Activated CD4-positive, alpha-beta T cell treated with anti-CD3 and anti-CD28 coated beads for 24 hours (primary cell): ENCODE results near the gene ZP1.

ENCODE experiments used
- DNase-seq, 2 donors: peaks; one replicate each; pipeline ENCODE4 v3.0.0-alpha.2; 2020; ENCODE audit warnings: low read depth in 2 of 2

Gene ZP1

GRCh38 chr11:60858731-60859464 is 8.4 kb upstream of the ZP1 start:
- DNase-seq, result no peak

- no peak for DNase-seq
These were observed 7.6 kb upstream of the ZP1 start for GRCh38 chr11:60859616-60860250.

GRCh38 chr11:60860943-60861342 is 6.4 kb upstream of the ZP1 start:
- DNase-seq, result no peak

- no peak for DNase-seq
These were observed 5.2 kb upstream of the ZP1 start for GRCh38 chr11:60862171-60862570.

- DNase-seq, result no peak
These were observed 3.5 kb upstream of the ZP1 start for GRCh38 chr11:60863550-60864521.

GRCh38 chr11:60864856-60865513 is 2.4 kb upstream of the ZP1 start:
- no peak for DNase-seq

- DNase-seq, result no peak
These were observed 734 bp downstream of the ZP1 start for GRCh38 chr11:60867871-60868681.

GRCh38 chr11:60868682-60869450 is 1.5 kb downstream of the ZP1 start:
- no peak for DNase-seq

GRCh38 chr11:60869451-60869825 is 2.1 kb downstream of the ZP1 start:
- DNase-seq, result no peak

GRCh38 chr11:60870276-60870675 is 2.9 kb downstream of the ZP1 start:
- no peak for DNase-seq

GRCh38 chr11:60870733-60871377 is 3.5 kb downstream of the ZP1 start:
- no peak for DNase-seq

GRCh38 chr11:60871378-60872061 is 4.2 kb downstream of the ZP1 start:
- DNase-seq, result no peak

GRCh38 chr11:60872124-60872960 is 5.0 kb downstream of the ZP1 start:
- DNase-seq, result no peak

GRCh38 chr11:60872961-60873524 is 5.7 kb downstream of the ZP1 start:
- DNase-seq, result no peak

GRCh38 chr11:60873533-60873932 is 6.2 kb downstream of the ZP1 start:
- DNase-seq, result no peak

GRCh38 chr11:60874421-60875365 is 7.4 kb downstream of the ZP1 start:
- no peak for DNase-seq
